Lung microvascular endothelial cell (primary cell): ENCODE measurements around the gene RAB11FIP2. TPM values are rescaled to one million over a fixed set of nuclear protein-coding genes. Genes with fewer than 3 reads are reported as not detected.

Source experiments
- DNase-seq, 2 donors: peaks; one replicate each; pipeline versions ENCODE4 v3.0.0 to v3.0.0-alpha.2; 2010; ENCODE audit warnings: low read depth in 2 of 2
- total RNA-seq: library from RNA; depleted of rRNA; stranded (reverse); fragments of >200 nt; gene quantifications from 2 replicates; pipeline ENCODE4 v1.2.1, GENCODE V29; 2014

The RAB11FIP2 gene
- total RNA-seq, 1 donor from 2014 or later, result 5.0 TPM

DNA sequence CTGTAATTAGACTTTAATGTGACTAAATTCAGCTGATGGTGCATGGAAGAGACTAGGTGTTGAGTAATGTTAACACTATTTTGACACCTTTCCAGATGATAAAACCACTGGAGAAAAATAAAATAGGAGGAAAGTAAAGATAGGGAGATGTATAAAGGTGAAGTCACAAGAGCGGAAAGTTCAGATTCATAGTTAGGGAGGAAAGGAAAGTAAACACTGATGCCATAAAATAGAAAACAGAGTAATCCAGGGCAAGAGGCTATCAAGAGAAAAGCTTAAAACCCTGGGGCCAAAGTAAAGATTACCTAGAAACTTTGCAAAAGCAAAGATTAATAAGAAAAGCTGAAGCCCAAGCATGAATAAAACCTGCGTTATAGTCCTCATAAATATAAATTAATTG is 62.8 kb downstream of the RAB11FIP2 start:
- DNase-seq, result no peak

DNA sequence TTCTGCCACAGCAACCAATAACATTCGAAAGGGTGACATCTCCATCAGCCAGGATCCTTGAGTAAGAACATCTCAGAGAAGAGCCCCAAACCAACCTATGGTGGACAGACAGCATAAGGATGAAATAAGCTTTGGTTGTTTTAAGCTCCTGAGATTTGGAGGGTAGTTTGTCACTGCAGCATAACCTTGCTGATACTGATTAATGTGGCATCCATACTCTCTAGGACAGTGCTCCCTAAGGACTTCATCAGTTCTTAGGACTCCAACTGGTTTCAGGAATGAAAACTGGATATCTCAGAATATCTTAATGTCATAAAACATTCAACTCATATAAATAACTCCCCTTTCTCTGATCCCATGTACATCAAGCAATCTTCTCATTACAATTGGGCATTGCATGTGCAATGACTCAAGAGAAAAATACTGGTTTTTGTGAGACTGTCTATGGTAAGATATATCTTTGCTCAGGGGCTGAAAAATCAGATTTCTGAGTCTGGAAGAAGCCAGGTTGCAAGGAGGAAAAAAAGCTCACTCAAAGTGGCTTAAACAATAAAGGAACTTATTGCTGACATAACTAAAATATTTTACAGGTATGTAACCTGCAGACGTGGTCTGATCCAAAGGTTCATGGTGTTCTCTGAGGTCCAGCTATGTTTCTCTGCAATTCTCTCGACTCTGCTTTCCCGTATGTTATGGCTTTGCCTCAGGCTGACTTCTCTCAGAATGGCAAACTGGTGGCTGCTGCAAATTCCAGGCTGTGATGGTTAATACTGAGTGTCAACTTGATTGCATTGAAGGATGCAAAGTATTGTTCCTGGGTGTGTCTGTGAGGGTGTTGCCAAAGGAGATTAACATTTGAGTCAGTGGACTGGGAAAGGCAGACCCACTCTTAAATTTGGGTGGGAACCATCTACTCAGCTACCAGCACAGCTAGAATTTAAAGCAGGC is 65.7 kb downstream of the RAB11FIP2 start:
- DNase-seq, result no peak

DNA sequence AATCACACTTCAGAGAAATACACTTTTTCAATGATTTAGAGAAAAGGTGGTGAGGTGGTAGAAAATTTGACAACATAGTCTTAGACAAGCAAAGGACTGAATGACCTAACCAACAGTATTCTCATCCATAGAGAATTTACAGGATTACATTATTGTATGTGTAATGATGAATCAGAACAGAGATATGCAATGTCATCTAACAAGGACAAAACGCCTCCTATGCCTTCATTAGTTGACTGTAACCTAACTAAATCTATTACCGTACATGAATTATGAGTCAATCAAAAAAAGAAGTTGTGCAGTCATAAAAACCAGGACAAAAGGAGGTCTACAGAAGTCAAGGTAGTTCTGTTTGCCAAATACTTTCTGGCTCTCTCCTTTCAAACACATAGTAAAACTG is 66.5 kb downstream of the RAB11FIP2 start:
- DNase-seq, result peak in 1 of 2 donors; percentile 35

GRCh38 chr10:117972168-117972837 is 74.4 kb downstream of the RAB11FIP2 start:
- DNase-seq, result no peak

GRCh38 chr10:117970962-117971361 is 75.8 kb downstream of the RAB11FIP2 start:
- DNase-seq, result no peak

- DNase-seq, result no peak
Measured at GRCh38 chr10:117969592-117969991, 77.1 kb downstream of the RAB11FIP2 start.

DNA sequence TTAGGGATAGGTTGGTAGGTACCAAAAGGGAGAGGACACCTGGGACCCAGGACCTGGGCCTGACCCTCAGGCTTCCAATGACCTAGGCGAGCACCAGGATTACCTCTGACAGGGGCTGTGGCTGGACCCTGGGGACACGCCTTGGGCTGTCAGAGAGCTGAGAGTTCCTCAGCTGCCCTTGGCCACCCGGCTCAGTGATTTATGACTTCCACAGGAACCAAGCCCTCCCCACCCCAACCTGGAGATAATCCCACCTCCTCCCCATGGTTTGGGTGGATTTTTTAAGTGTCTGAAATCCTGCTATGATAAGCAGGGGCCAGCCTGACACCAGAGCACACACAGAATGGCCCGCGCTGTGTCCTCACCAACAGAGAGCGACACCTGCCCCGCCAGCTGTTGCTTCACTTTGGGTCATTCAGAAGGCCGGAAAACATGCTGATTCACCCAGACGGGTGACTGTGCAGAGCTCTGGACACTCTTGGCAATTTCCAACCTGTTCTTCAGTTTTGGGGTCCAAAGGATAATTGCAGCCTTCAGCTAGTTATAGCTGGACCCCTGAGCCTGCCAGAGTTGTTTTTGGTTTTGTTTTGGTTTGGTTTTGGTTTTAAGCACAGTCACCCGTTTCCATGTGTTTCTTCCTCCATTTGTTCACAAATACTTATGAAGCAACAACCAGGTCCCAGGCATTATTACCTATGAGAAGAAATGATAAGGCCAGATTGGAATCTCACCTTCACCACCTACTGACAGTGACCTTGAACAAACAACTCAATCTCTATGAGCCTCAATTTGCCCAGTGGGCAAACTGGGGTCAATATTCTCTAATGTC is 78.2 kb downstream of the RAB11FIP2 start:
- no peak for DNase-seq

- no peak for DNase-seq
Measured at GRCh38 chr10:117967149-117967650, 79.5 kb downstream of the RAB11FIP2 start.

DNA sequence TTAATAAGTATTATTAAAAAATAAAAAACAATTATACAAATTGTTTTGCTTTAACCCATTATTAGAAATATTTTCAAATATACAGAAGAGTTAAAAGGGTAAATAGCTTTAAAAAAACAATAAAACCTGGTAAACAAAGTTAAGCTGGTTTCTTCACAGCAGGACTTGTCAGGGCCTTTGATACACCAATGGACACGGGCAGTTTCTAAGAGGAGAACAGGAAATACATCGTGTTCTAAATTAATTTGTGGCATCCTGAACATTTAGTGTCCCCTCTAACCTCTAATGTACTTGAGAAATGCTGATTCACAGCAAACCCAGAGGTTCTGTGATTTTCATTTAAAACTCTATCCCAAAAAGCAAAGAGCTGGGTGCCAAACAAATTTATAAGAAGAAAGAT is 80.8 kb downstream of the RAB11FIP2 start:
- DNase-seq, result no peak

- DNase-seq, result peak in 1 of 2 donors; percentile 24
Measured at GRCh38 chr10:117964536-117964935, 82.2 kb downstream of the RAB11FIP2 start.

DNA sequence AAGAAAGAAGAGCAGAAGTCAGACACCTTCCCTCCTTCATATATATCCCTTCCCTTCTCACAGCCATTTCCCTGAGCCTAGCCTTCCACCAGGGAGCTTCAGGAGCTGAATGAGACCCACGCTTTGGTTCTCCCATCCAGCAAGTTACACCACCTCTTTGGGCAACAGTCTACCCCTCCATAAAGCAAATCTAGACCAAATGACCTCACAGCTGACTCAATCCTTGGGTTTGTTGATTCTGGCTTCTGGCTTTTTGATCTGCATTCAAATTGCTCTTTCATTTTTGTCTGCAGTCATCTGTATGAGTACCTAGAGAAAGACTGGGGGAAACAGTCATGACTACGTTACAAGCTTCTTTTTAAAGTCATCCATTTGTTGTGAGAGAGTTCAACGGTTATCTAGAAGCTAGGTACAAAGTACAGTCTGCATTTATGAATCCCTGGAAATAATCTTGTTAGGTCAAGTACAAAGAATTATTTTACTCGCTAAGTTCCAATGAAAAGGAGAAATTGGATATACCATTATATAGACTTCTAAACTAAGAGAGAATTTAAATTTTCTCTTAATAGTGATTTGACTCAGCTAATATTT is 86.3 kb downstream of the RAB11FIP2 start:
- no peak for DNase-seq

- DNase-seq, result no peak
Measured at GRCh38 chr10:117956972-117957371, 89.8 kb downstream of the RAB11FIP2 start.

DNA sequence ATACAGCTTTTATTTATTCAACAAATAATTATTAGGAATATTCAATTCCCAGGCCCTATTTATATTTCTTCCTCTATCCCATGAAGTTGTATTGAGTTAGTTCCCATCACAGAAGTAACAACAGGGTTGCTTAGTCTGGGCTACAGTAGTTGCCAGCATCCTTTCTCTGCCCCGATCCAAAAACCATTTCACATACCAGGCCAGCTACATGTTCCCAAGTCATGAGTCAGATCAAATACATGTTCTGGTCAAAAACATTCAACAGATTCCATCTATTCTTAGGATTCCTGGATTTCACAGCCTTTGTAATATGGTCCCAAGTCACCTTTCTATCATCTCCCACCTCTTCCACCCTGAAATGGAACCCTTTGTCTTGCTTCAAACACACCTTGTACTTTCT is 91.6 kb downstream of the RAB11FIP2 start:
- DNase-seq, result no peak
